Activated T-cell treated with anti-CD3 and anti-CD28 coated beads, Interleukin-2, amount 50 U/mL, for 72 hours (primary cell): ENCODE measurements around the gene CTXND1. TPM values are rescaled to one million over a fixed set of nuclear protein-coding genes. Genes with fewer than 3 reads are reported as not detected.
"Not testable (repeated sequence)": the region's sequence is repeated elsewhere in the genome, so short reads cannot be mapped to it uniquely, and the experiment has no call there.

ENCODE experiments used
- ATAC-seq, 2 donors: fragments of 150-1000 bp; cut with Tn5 transposase; replicated peaks in 1 of 2; 2 replicates each; pipeline ENCODE4 v1.10.0; 2021; ENCODE audit warnings: moderate library complexity in 2 of 2, mild to moderate bottlenecking in 1 of 2
- DNase-seq, 2 donors: peaks; one replicate each; pipeline ENCODE4 v3.0.0; 2021 to 2022; ENCODE audit warnings: mixed read lengths in 1 of 2
- H3K27ac Mint-ChIP-seq: one replicate; pipeline ENCODE4 v1.8.0; 2022; ENCODE audit warnings: mild to moderate bottlenecking, moderate library complexity, mixed read lengths
- H3K27me3 Mint-ChIP-seq: one replicate; pipeline ENCODE4 v1.8.0; 2022; ENCODE audit warnings: low read depth, mixed read lengths
- H3K36me3 Mint-ChIP-seq, 2 donors: one replicate each; pipeline ENCODE4 v1.8.0; 2022; ENCODE audit warnings: mixed read lengths in 2 of 2, mild to moderate bottlenecking in 1 of 2; ENCODE audit not compliant: insufficient read depth in 2 of 2
- H3K4me1 Mint-ChIP-seq: one replicate; pipeline ENCODE4 v1.8.0; 2022; ENCODE audit warnings: low read depth, mixed read lengths
- H3K4me3 Mint-ChIP-seq, 2 donors: one replicate each; pipeline ENCODE4 v1.8.0; 2022; ENCODE audit warnings: mild to moderate bottlenecking in 2 of 2, mixed read lengths in 2 of 2, moderate library complexity in 2 of 2
- H3K9me3 Mint-ChIP-seq, 2 donors: one replicate each; pipeline ENCODE4 v1.8.0; 2022; ENCODE audit warnings: mixed read lengths in 2 of 2
- total RNA-seq, 2 donors: library from RNA; stranded (reverse); gene quantifications; one replicate each; pipeline ENCODE4 v1.2.3, GENCODE V29; 2022

Gene CTXND1
- not detected for total RNA-seq

GRCh38 chr15:80252121-80252518 is at the start of gene CTXND1:
Gene CTXND1 (minus strand): TSS chr15:80252213. CDS start chr15:80201949, 50,264 bp downstream.
- Mint-ChIP-seq H3K4me3 (peak within 1 kb of the TSS; percentile 65 to 71), H3K9me3 (no peaks in the 10 kb centered on the region), H3K4me1 (no peaks in the 10 kb centered on the region), H3K36me3 (peaks cover 0 to 2% of the 10 kb centered on the region in 2 donors), H3K27me3 (peaks cover 83% of the 10 kb centered on the region), H3K27ac (no peak within 1 kb of the TSS)
- DNase-seq: no peak
- ATAC-seq: no peak

- peaks cover 0 to 2% of the 10 kb centered on the region in 2 donors for H3K9me3 Mint-ChIP-seq
- no peak overlapping the region for H3K4me3 Mint-ChIP-seq
- H3K27me3 Mint-ChIP-seq: peaks cover 22% of the 10 kb centered on the region
- ATAC-seq (no peak), DNase-seq (no peak)
- no peaks in the 10 kb centered on the region for H3K4me1 Mint-ChIP-seq
- no peak overlapping the region for H3K27ac Mint-ChIP-seq
- no peaks in the 10 kb centered on the region for H3K36me3 Mint-ChIP-seq
Measured at GRCh38 chr15:80301472-80301871, 49.5 kb upstream of the CTXND1 start.

GRCh38 chr15:80295777-80296176 is 43.8 kb upstream of the CTXND1 start:
- not testable (repeated sequence) for H3K4me1 Mint-ChIP-seq, H3K9me3 Mint-ChIP-seq, H3K4me3 Mint-ChIP-seq, H3K27ac Mint-ChIP-seq, ATAC-seq, H3K36me3 Mint-ChIP-seq, DNase-seq
- H3K27me3 Mint-ChIP-seq: peaks cover 10% of the 10 kb centered on the region

- H3K4me1 Mint-ChIP-seq: no peaks in the 10 kb centered on the region
- no peaks in the 10 kb centered on the region for H3K9me3 Mint-ChIP-seq
- H3K4me3 Mint-ChIP-seq: no peak overlapping the region
- H3K36me3 Mint-ChIP-seq: no peaks in the 10 kb centered on the region
- H3K27ac Mint-ChIP-seq: no peak overlapping the region
- peaks cover 9% of the 10 kb centered on the region for H3K27me3 Mint-ChIP-seq
- no peak for ATAC-seq
- no peak for DNase-seq
Measured at GRCh38 chr15:80292079-80292478, 40.1 kb upstream of the CTXND1 start.

GRCh38 chr15:80290891-80291290 is 38.9 kb upstream of the CTXND1 start:
- not testable (repeated sequence) for ATAC-seq, H3K9me3 Mint-ChIP-seq, H3K27ac Mint-ChIP-seq, H3K4me3 Mint-ChIP-seq, H3K4me1 Mint-ChIP-seq, H3K36me3 Mint-ChIP-seq, DNase-seq
- peaks cover 19% of the 10 kb centered on the region for H3K27me3 Mint-ChIP-seq

GRCh38 chr15:80289528-80290495 is 37.8 kb upstream of the CTXND1 start:
- H3K4me3 Mint-ChIP-seq: peak overlapping the region in 1 of 2 donors; percentile 11
- H3K4me1 Mint-ChIP-seq: no peaks in the 10 kb centered on the region
- H3K9me3 Mint-ChIP-seq: no peaks in the 10 kb centered on the region
- ATAC-seq: no peak
- H3K36me3 Mint-ChIP-seq: no peaks in the 10 kb centered on the region
- H3K27me3 Mint-ChIP-seq: peaks cover 21% of the 10 kb centered on the region
- no peak overlapping the region for H3K27ac Mint-ChIP-seq
- DNase-seq: no peak

- Mint-ChIP-seq H3K36me3 (no peaks in the 10 kb centered on the region), H3K9me3 (no peaks in the 10 kb centered on the region), H3K4me3 (no peak overlapping the region), H3K27me3 (peaks cover 21% of the 10 kb centered on the region), H3K27ac (no peak overlapping the region), H3K4me1 (no peaks in the 10 kb centered on the region)
- no peak for ATAC-seq
- no peak for DNase-seq
Measured at GRCh38 chr15:80288131-80288530, 36.1 kb upstream of the CTXND1 start.

GRCh38 chr15:80286055-80286454 is 34.0 kb upstream of the CTXND1 start:
- Mint-ChIP-seq H3K27me3 (peaks cover 26% of the 10 kb centered on the region), H3K36me3 (no peaks in the 10 kb centered on the region), H3K9me3 (no peaks in the 10 kb centered on the region), H3K4me1 (no peaks in the 10 kb centered on the region), H3K27ac (no peak overlapping the region), H3K4me3 (no peak overlapping the region)
- DNase-seq (no peak), ATAC-seq (no peak)

- DNase-seq: no peak
Measured at GRCh38 chr15:80285379-80285778, 33.4 kb upstream of the CTXND1 start.

GRCh38 chr15:80283531-80283930 is 31.5 kb upstream of the CTXND1 start:
- peaks cover 26% of the 10 kb centered on the region for H3K27me3 Mint-ChIP-seq
- H3K4me3 Mint-ChIP-seq: no peak overlapping the region
- DNase-seq (no peak), ATAC-seq (no peak)
- no peaks in the 10 kb centered on the region for H3K4me1 Mint-ChIP-seq
- H3K9me3 Mint-ChIP-seq: no peaks in the 10 kb centered on the region
- no peak overlapping the region for H3K27ac Mint-ChIP-seq
- no peaks in the 10 kb centered on the region for H3K36me3 Mint-ChIP-seq

More at GRCh38 chr15:80285379-80285778, 33.4 kb upstream of the CTXND1 start:
- no peak for ATAC-seq
- H3K27me3 Mint-ChIP-seq: peaks cover 29% of the 10 kb centered on the region
- no peak overlapping the region for H3K27ac Mint-ChIP-seq
- H3K9me3 Mint-ChIP-seq: no peaks in the 10 kb centered on the region
- H3K4me3 Mint-ChIP-seq: no peak overlapping the region
- H3K4me1 Mint-ChIP-seq: no peaks in the 10 kb centered on the region
- no peaks in the 10 kb centered on the region for H3K36me3 Mint-ChIP-seq

- H3K4me1 Mint-ChIP-seq: no peaks in the 10 kb centered on the region
- no peak overlapping the region for H3K4me3 Mint-ChIP-seq
- H3K27ac Mint-ChIP-seq: no peak overlapping the region
- H3K27me3 Mint-ChIP-seq: peaks cover 33% of the 10 kb centered on the region
- H3K36me3 Mint-ChIP-seq: no peaks in the 10 kb centered on the region
- no peaks in the 10 kb centered on the region for H3K9me3 Mint-ChIP-seq
- ATAC-seq (no peak), DNase-seq (no peak)
Measured at GRCh38 chr15:80277147-80277546, 25.1 kb upstream of the CTXND1 start.

- Mint-ChIP-seq H3K27me3 (peaks cover 35% of the 10 kb centered on the region), H3K4me1 (no peaks in the 10 kb centered on the region), H3K27ac (no peak overlapping the region), H3K4me3 (no peak overlapping the region), H3K36me3 (no peaks in the 10 kb centered on the region), H3K9me3 (no peaks in the 10 kb centered on the region)
- DNase-seq (no peak), ATAC-seq (no peak)
Measured at GRCh38 chr15:80275961-80276360, 23.9 kb upstream of the CTXND1 start.

GRCh38 chr15:80274996-80275395 is 23.0 kb upstream of the CTXND1 start:
- Mint-ChIP-seq H3K36me3 (no peaks in the 10 kb centered on the region), H3K9me3 (no peaks in the 10 kb centered on the region), H3K4me1 (no peaks in the 10 kb centered on the region), H3K27ac (no peak overlapping the region), H3K27me3 (peaks cover 33% of the 10 kb centered on the region), H3K4me3 (no peak overlapping the region)
- ATAC-seq (no peak), DNase-seq (no peak)

GRCh38 chr15:80274554-80274953 is 22.5 kb upstream of the CTXND1 start:
- no peak overlapping the region for H3K4me3 Mint-ChIP-seq
- no peaks in the 10 kb centered on the region for H3K4me1 Mint-ChIP-seq
- H3K27ac Mint-ChIP-seq: no peak overlapping the region
- ATAC-seq (no peak), DNase-seq (no peak)
- peaks cover 38% of the 10 kb centered on the region for H3K27me3 Mint-ChIP-seq
- no peaks in the 10 kb centered on the region for H3K36me3 Mint-ChIP-seq
- no peaks in the 10 kb centered on the region for H3K9me3 Mint-ChIP-seq
